Neural cell (in vitro differentiated cells): ENCODE measurements around the gene LRRC52. TPM values are rescaled to one million over a fixed set of nuclear protein-coding genes. Genes with fewer than 3 reads are reported as not detected.
A peak's percentile ranks its signal among the peaks of the same experiment; 100 is the strongest.

Experiments
- H2AFZ ChIP-seq: fragments of 200-600, 300-800 bp; sonication (generic), shearing (Covaris generic); 2 replicates; pipeline ENCODE4 v1.6.0; 2014; ENCODE audit warnings: low read depth, mild to moderate bottlenecking, antibody characterized with exemption, low read length, moderate library complexity
- H3F3A ChIP-seq: fragments of 200-600 bp; shearing (Covaris generic); 2 replicates; pipeline ENCODE4 v1.6.1; 2016; ENCODE audit warnings: mild to moderate bottlenecking, moderate library complexity, mixed read lengths, antibody characterized with exemption, low read length; ENCODE audit not compliant: insufficient read depth, poor library complexity, severe bottlenecking
- H3K27ac ChIP-seq: fragments of 200-600, 300-800 bp; sonication (generic), shearing (Covaris generic); 2 replicates; pipeline ENCODE4 v1.5.1; 2014; ENCODE audit warnings: mild to moderate bottlenecking, low read length, moderate library complexity
- H3K27me3 ChIP-seq: fragments of 300-800, 200-600 bp; sonication (generic), shearing (Covaris generic); 2 replicates; pipeline ENCODE4 v1.6.0; 2014; ENCODE audit warnings: mild to moderate bottlenecking, low read depth, low read length, moderate library complexity; ENCODE audit not compliant: insufficient read depth
- H3K36me3 ChIP-seq: fragments of 300-800, 200-600 bp; sonication (generic), shearing (Covaris generic); 2 replicates; pipeline ENCODE4 v1.5.1; 2014; ENCODE audit warnings: mild to moderate bottlenecking, antibody characterized with exemption, low read length, moderate library complexity; ENCODE audit not compliant: insufficient read depth
- H3K4me2 ChIP-seq: fragments of 300-800, 200-600 bp; sonication (generic), shearing (Covaris generic); 2 replicates; pipeline ENCODE4 v1.6.0; 2014; ENCODE audit warnings: mild to moderate bottlenecking, low read length
- H3K4me3 ChIP-seq: fragments of 300-800, 200-600 bp; sonication (generic), shearing (Covaris generic); 2 replicates; pipeline ENCODE4 v1.5.1; 2014; ENCODE audit warnings: mild to moderate bottlenecking, low read length, moderate library complexity
- H3K79me2 ChIP-seq: fragments of 200-600 bp; shearing (Covaris generic); replicated peaks from 2 replicates; pipeline ENCODE4 v1.6.0; 2014; ENCODE audit warnings: mild to moderate bottlenecking, low read length, moderate library complexity; ENCODE audit not compliant: insufficient read depth
- H3K9ac ChIP-seq: fragments of 300-800, 200-600 bp; sonication (generic), shearing (Covaris generic); 2 replicates; pipeline ENCODE4 v1.6.1; 2016; ENCODE audit warnings: mild to moderate bottlenecking, low read length, mixed read lengths
- H3K9me2 ChIP-seq: fragments of 200-600 bp; shearing (Covaris generic); 2 replicates; pipeline ENCODE4 v1.6.1; 2016; ENCODE audit warnings: mild to moderate bottlenecking, low read length, mixed read lengths; ENCODE audit not compliant: insufficient read depth
- H3K9me3 ChIP-seq: fragments of 200-600, 300-800 bp; sonication (generic), shearing (Covaris generic); 2 replicates; pipeline ENCODE4 v1.6.1; 2016; ENCODE audit warnings: mild to moderate bottlenecking, mixed run types, low read length, moderate library complexity, mixed read lengths
- H4K20me1 ChIP-seq: fragments of 200-600 bp; shearing (Covaris generic); 2 replicates; pipeline ENCODE4 v1.6.1; 2016; ENCODE audit warnings: mild to moderate bottlenecking, mixed run types; ENCODE audit not compliant: insufficient read depth
- CTCF ChIP-seq: fragments of 450-650 bp; IDR thresholded peaks from 2 replicates; pipeline ENCODE4 v1.5.1; 2014; ENCODE audit warnings: antibody characterized with exemption, mild to moderate bottlenecking, moderate library complexity; ENCODE audit not compliant: poor library complexity, severe bottlenecking
- EP300 ChIP-seq: fragments of 450-650 bp; conservative IDR thresholded peaks from 2 replicates; pipeline ENCODE4 v1.6.1; 2014; ENCODE audit warnings: antibody characterized with exemption, mild to moderate bottlenecking, moderate library complexity; ENCODE audit not compliant: poor library complexity, severe bottlenecking
- EZH2 ChIP-seq: fragments of 200-600, 300-800 bp; shearing (Covaris generic), sonication (generic); IDR thresholded peaks from 2 replicates; pipeline ENCODE4 v1.6.1; 2014; ENCODE audit warnings: antibody characterized with exemption, low read length, borderline replicate concordance, mild to moderate bottlenecking; ENCODE audit not compliant: insufficient read depth, poor library complexity, severe bottlenecking
- MXI1 ChIP-seq: fragments of 450-650 bp; conservative IDR thresholded peaks from 2 replicates; pipeline ENCODE4 v1.6.1; 2014; ENCODE audit warnings: antibody characterized with exemption, mild to moderate bottlenecking; ENCODE audit not compliant: poor library complexity, severe bottlenecking
- POLR2AphosphoS5 ChIP-seq: IDR thresholded peaks from 2 replicates; pipeline ENCODE4 v1.6.1; 2012
- RAD21 ChIP-seq: fragments of 450-650 bp; conservative IDR thresholded peaks from 2 replicates; pipeline ENCODE4 v1.6.1; 2014; ENCODE audit warnings: antibody characterized with exemption, mild to moderate bottlenecking, moderate library complexity
- REST ChIP-seq: IDR thresholded peaks from 2 replicates; pipeline ENCODE4 v1.6.1; 2012; ENCODE audit warnings: borderline replicate concordance
- SMC3 ChIP-seq: fragments of 450-650 bp; conservative IDR thresholded peaks from 2 replicates; pipeline ENCODE4 v1.6.1; 2014; ENCODE audit warnings: antibody characterized with exemption, mild to moderate bottlenecking, moderate library complexity; ENCODE audit not compliant: poor library complexity
- TAF1 ChIP-seq: IDR thresholded peaks from 2 replicates; pipeline ENCODE4 v1.6.1; 2012; ENCODE audit warnings: low read depth
- polyA plus RNA-seq: library from polyadenylated mRNA; depleted of rRNA; stranded (reverse); fragments of >200 nt; gene quantifications from 2 replicates; pipeline ENCODE4 v1.2.3, GENCODE V29; 2014

Gene LRRC52
- polyA plus RNA-seq, 1 donor from 2014 or later, result not detected

- Histone ChIP-seq H4K20me1 (no peaks in the 10 kb centered on the region), H3K79me2 (no peaks in the 10 kb centered on the region), H3F3A (no peaks in the 10 kb centered on the region), H3K4me3 (no peak overlapping the region), H3K9me2 (no peaks in the 10 kb centered on the region), H3K27ac (no peak overlapping the region), H2AFZ (no peak overlapping the region), H3K36me3 (no peaks in the 10 kb centered on the region), H3K4me2 (no peak overlapping the region), H3K9me3 (no peaks in the 10 kb centered on the region), H3K9ac (no peak overlapping the region), H3K27me3 (no peaks in the 10 kb centered on the region)
- TF ChIP-seq RAD21 (peak; percentile 98), TAF1 (no peak), SMC3 (peak; percentile 98), POLR2AphosphoS5 (no peak), MXI1 (no peak), CTCF (peak; percentile 96), EP300 (no peak), EZH2 (no peak)
Measured at GRCh38 chr1:165592945-165593823, 49.4 kb downstream of the LRRC52 start.

GRCh38 chr1:165595246-165595938 is 51.6 kb downstream of the LRRC52 start:
- H3K9ac ChIP-seq, result no peak overlapping the region

More at GRCh38 chr1:165595246-165595938, 51.6 kb downstream of the LRRC52 start:
- Histone ChIP-seq H3K9me3 (no peaks in the 10 kb centered on the region), H3K27me3 (no peaks in the 10 kb centered on the region), H3K9me2 (no peaks in the 10 kb centered on the region), H3F3A (peaks cover 3% of the 10 kb centered on the region), H3K36me3 (no peaks in the 10 kb centered on the region), H3K4me3 (no peak overlapping the region), H4K20me1 (no peaks in the 10 kb centered on the region), H3K4me2 (no peak overlapping the region), H3K27ac (no peak overlapping the region), H3K79me2 (no peaks in the 10 kb centered on the region), H2AFZ (no peak overlapping the region)
- TF ChIP-seq CTCF, result no peak
- TF ChIP-seq SMC3, result no peak
- TF ChIP-seq POLR2AphosphoS5, result no peak
- TF ChIP-seq REST, result no peak
- no peak for TF ChIP-seq MXI1
- TF ChIP-seq RAD21, result no peak
- no peak for TF ChIP-seq TAF1
- TF ChIP-seq EP300, result no peak
- TF ChIP-seq EZH2, result no peak
